NCI-H146 (cell line): ENCODE results near the gene C18orf32.
"Not testable (repeated sequence)": the region's sequence is repeated elsewhere in the genome, so short reads cannot be mapped to it uniquely, and the experiment has no call there.

Source experiments
- DNase-seq: peaks from one replicate; lab custom pipeline; 2025; lab: John Stamatoyannopoulos, UW

Gene C18orf32

GRCh38 chr18:49467599-49467998 lies 19.4 kb downstream of the C18orf32 start:
- DNase-seq = no peak

- no peak for DNase-seq
These were observed 19.9 kb downstream of the C18orf32 start for GRCh38 chr18:49467019-49467563.

GRCh38 chr18:49464718-49465598 lies 22.1 kb downstream of the C18orf32 start:
- peak; percentile 56 for DNase-seq

GRCh38 chr18:49461602-49461977 lies 25.4 kb downstream of the C18orf32 start:
- no peak for DNase-seq

- DNase-seq = peak; percentile 78
These were observed 25.9 kb downstream of the C18orf32 start for GRCh38 chr18:49460976-49461601.

- DNase-seq = peak; percentile 27
These were observed 27.4 kb downstream of the C18orf32 start for GRCh38 chr18:49459404-49460171.

GRCh38 chr18:49457616-49458015 lies 29.4 kb downstream of the C18orf32 start:
- DNase-seq = no peak

- no peak for DNase-seq
These were observed 30.2 kb downstream of the C18orf32 start for GRCh38 chr18:49456794-49457193.

GRCh38 chr18:49452534-49452933 lies 34.5 kb downstream of the C18orf32 start:
- DNase-seq = not testable (repeated sequence)

- DNase-seq = peak; percentile 67
These were observed 39.0 kb downstream of the C18orf32 start for GRCh38 chr18:49447810-49448745.

- DNase-seq = no peak
These were observed 40.6 kb downstream of the C18orf32 start for GRCh38 chr18:49446481-49446880.

- DNase-seq = no peak
These were observed 42.5 kb downstream of the C18orf32 start for GRCh38 chr18:49444581-49444980.

- DNase-seq = no peak
These were observed 43.2 kb downstream of the C18orf32 start for GRCh38 chr18:49443837-49444236.

- DNase-seq = no peak
These were observed 45.6 kb downstream of the C18orf32 start for GRCh38 chr18:49441338-49441938.

- DNase-seq = no peak
These were observed 51.9 kb downstream of the C18orf32 start for GRCh38 chr18:49435170-49435569.

GRCh38 chr18:49432602-49433001 lies 54.4 kb downstream of the C18orf32 start:
- no peak for DNase-seq

GRCh38 chr18:49431165-49431962 lies 55.7 kb downstream of the C18orf32 start:
- no peak for DNase-seq
